Measurements from ENCODE around the gene AP1S1.

The AP1S1 gene

DNA sequence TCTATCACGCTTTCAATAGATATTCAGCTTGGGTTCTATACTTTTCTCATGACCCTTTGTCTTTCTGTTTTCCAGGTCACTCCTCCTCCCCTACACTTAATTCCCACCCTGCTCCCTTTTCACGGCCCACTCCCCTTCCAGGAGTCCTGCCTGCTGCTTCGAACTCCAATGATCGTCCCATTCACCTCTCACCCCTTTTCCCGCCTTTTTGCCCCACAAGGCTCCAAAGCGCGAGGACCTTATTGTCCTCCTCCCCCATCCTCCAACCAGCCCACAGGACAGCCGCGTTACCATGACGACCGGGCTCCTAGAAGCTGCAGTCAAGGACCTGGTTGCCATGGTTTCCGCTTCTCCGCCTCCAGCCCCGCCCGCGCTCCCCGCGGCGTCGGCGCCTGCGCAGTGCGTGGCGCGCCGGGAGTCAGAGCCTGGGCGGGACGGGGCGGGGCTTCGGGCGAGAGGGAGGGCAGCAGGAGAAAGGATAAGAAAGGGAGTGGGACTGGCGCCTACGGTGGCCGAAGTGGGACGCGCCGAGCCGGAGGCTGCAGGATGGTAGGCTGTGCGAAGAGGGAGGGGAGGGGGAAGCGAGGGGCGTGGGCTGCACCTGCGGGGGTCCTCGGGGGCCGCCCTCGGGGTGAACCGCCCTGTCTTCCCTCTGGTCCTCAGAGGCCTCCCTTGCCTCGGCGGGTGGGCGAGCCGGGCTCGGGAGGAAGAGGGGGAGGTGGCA is at the start of gene AP1S1:
Gene AP1S1, plus strand, starts transcription at position 508 of the 724 bp plus-strand sequence. Its CDS starts 39 bp downstream, at position 547.
- TF ChIP-seq GATA3 (IDR thresholded peaks at IDR 0.05; ENCODE audit: low read depth, low read length) (no peak), GATA2 (IDR thresholded peaks at IDR 0.05; ENCODE audit: low read depth, low read length) (no peak)

DNA sequence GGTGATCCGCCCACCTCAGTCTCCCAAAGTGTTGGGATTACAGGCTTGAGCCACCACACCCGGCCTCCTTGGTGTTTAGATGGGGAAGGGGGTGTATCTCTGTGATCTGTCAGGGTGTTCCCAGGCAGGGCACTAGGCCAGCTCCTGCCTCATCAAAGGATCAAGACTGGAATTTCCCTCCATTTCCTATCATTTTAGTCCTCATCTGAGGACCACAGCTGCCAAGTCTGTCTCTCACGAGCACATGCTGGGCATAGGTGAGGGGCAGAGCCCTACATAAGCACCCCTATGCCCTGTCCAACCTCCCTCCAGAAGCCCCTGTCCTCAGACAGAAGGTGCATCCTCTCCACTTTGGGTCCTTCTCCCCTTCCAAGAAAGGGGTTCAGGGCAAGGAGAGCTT is 49.5 kb upstream of the AP1S1 start:
- no peak for TF ChIP-seq GATA3 (IDR thresholded peaks at IDR 0.05; ENCODE audit: low read depth, low read length)
- TF ChIP-seq GATA2 (IDR thresholded peaks at IDR 0.05; ENCODE audit: low read depth, low read length): no peak

DNA sequence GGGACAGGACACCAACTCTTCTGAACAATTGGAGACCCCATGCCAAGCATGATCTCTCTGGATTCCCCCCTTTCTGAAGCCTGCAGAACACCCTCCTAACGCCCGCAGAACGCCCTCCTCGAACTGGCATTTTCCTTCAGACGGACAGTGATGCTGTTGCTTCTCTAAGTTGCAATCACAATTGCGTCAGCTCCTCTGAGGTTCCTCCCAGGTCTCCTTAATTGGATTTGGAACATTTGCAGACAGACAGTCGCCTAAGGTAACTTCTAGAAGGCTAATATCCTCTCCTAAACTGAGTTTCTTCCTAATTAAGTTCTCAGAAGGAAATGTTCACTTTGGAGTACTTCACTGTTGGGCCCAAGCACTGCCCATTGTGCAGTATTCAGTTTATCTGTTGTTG is 47.9 kb upstream of the AP1S1 start:
- TF ChIP-seq GATA2 (IDR thresholded peaks at IDR 0.05; ENCODE audit: low read depth, low read length): no peak
- no peak for TF ChIP-seq GATA3 (IDR thresholded peaks at IDR 0.05; ENCODE audit: low read depth, low read length)

DNA sequence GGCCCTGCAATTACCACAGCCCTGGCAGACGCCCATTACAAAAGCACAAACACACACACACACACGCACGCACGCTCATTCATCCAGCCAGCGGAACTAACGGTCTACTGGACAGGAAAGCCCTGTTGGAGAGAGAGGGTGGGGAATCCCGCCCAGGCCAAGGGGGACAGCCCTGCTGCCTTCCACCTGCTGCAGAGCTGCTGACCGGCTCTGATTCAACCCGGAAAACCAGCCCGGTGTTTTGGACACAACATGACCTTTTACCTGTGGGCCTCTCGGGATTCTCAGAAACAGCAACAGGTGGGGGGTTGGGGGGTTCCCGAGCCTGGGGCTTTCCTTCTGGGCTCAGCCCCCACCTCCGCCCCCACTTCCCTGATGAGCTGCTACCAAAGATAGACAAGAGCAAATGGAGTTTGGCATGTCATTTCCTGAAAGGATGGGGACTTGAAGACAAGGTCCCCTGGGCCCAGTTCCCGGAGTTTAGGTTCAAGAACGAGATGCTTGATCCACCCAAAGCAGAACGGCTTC is 45.9 kb upstream of the AP1S1 start:
- no peak for TF ChIP-seq GATA2 (IDR thresholded peaks at IDR 0.05; ENCODE audit: low read depth, low read length)

DNA sequence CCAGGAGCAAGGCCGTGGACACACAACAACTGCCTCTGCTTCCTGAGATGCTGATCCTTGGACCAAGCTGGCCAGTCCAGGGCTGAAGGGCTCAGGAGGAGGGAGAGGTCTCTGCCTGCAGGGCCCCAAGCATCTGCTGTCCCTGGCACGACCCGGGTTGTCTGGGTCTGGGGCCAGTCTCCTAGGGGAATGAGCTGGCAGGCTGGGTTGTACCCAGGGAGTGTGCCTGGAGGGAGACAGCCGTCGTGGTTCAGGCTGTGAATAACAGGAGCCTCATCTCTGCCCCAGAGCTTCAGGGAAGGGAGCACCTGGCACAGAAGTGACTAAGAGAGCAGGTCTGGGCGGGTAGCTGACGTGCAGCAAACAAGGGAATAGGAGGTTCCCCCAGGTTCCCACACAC is 45.3 kb upstream of the AP1S1 start:
- TF ChIP-seq GATA3 (IDR thresholded peaks at IDR 0.05; ENCODE audit: low read depth, low read length): no peak
- TF ChIP-seq GATA2 (IDR thresholded peaks at IDR 0.05; ENCODE audit: low read depth, low read length): no peak

DNA sequence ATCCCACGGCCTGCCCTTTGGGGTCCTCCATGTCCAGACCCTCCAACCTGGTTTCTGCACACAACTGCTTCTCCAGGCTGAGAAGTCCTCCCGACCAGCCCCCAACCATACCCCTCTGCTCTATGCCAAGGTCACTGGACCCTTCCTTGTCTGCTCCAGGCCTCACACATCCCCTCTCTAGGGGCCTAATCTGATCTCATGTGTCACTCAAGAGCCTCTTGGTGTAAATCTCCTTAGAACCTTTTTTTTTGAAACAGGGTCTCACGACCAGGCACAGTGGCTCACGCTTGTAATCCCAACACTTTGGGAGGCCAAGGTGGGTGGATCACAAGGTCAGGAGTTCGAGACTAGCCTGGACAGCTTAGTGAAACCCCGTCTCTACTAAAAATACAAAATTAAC is 44.9 kb upstream of the AP1S1 start:
- TF ChIP-seq GATA3 (IDR thresholded peaks at IDR 0.05; ENCODE audit: low read depth, low read length) (no peak), GATA2 (IDR thresholded peaks at IDR 0.05; ENCODE audit: low read depth, low read length) (no peak)

DNA sequence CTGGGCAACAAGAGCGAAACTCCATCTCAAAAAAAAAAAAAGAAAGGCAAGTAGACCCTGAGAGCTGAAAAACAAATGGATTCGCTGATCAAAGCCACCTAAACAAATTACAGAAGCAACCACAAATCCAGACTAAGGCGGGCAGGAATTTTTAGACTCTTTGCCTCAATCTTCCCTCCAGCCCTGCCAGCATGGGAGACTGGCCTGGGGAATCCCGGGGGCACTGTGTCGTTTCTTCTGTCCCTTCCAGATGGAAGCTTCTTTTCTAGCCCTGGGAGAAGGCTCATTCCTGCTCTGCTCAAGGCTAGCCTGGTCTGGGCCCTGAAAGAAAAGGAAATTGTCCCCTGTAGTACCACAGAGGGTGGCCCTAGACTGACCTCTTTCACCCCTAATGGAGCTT is 43.0 kb upstream of the AP1S1 start:
- TF ChIP-seq GATA2 (IDR thresholded peaks at IDR 0.05; ENCODE audit: low read depth, low read length) (no peak), GATA3 (IDR thresholded peaks at IDR 0.05; ENCODE audit: low read depth, low read length) (no peak)

DNA sequence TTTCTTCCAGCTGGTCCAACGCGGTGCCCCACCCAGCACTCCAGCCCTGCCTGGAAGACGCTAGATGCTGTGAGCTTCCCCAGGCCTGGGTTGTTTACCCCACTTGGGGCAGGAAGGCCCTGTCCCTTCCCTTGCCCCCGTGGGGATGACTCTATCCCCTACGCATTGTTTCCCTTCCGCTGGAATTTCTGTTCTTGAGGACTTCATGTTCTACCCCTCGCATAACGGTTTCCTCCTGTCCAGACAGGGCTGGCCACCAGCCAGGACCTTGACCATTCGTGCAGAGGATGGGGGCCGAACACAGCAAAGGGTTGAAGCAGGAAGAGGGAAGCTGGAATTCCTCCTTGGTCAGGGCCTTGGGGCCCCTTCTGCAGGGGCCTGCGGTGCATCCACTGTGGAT is 42.0 kb upstream of the AP1S1 start:
- TF ChIP-seq GATA3 (IDR thresholded peaks at IDR 0.05; ENCODE audit: low read depth, low read length): no peak
- no peak for TF ChIP-seq GATA2 (IDR thresholded peaks at IDR 0.05; ENCODE audit: low read depth, low read length)

DNA sequence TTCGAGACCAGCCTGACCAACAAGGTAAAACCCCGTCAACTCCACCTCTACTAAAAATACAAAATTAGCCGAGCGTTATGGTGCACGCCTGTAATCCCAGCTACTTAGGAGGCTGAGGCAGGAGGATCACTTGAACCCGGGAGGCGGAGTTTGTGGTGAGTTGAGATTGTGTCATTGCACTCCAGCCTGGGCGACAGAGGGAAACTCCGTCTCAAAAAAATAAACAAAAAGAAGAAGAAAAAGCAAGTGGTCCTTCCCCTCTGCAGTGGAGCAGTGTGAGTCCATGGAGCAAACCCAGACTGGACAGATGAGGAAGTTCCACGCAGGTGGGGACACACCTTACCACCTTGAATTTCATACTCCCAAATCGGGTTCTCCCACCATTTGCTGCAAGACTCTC is 40.4 kb upstream of the AP1S1 start:
- TF ChIP-seq GATA3 (IDR thresholded peaks at IDR 0.05; ENCODE audit: low read depth, low read length) (no peak), GATA2 (IDR thresholded peaks at IDR 0.05; ENCODE audit: low read depth, low read length) (no peak)

DNA sequence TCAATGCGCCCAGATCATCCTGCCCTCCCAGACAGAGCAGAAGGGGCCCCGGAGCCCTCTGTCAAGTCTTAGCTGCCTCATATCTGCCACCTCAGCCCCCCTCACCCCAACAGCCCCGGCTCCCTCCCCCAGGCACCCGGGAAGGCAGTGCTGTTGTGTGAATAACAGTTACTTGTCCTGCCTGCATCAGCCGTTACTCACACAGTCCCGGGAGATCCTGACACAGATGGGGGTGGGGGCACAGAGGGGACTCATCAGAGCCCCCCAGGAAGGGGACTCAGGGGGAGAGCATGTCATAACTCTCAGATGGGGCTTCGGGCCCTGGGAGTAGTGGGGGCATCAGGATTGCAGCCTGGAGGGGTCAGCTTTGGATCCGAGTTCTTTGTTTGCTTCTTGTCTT is 39.8 kb upstream of the AP1S1 start:
- TF ChIP-seq GATA2 (IDR thresholded peaks at IDR 0.05; ENCODE audit: low read depth, low read length): no peak
- TF ChIP-seq GATA3 (IDR thresholded peaks at IDR 0.05; ENCODE audit: low read depth, low read length): no peak

DNA sequence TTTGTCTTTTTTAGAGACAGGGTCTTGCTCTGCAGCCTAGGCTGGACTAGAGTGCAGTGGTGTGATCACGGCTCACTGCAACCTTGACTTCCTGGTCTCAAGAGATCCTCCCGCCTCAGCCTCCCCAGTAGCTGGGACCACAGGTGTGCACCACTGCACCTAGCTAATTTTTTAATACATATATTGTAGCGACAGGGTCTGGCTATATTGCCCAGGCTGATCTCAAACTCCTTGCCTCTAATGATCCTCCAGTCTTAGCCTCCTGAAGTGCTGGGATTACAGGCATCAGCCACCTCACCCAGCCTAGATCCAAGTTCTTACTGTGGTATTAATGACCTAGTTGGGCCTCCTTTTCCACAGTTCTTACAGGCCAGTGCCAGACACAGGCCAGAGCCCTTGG is 39.1 kb upstream of the AP1S1 start:
- TF ChIP-seq GATA3 (IDR thresholded peaks at IDR 0.05; ENCODE audit: low read depth, low read length) (no peak), GATA2 (IDR thresholded peaks at IDR 0.05; ENCODE audit: low read depth, low read length) (no peak)

DNA sequence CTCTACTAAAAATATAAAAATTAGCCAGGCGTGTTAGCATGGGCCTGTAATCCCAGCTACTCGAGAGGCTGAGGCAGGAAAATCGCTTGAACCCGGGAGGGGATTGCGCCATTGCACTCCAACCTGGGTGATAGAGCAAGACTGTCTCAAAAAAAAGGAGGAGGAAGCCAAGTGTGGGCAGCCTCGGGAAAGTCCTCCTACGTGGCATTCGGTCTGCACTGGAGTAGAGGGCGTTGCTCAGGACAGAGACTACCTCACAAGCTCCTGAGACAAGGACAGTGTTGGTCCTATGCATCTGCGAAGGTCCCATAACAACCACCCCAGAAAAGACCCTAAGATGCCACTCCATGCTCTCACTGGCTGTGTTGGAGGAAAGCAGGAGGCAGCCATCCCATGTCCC is 37.4 kb upstream of the AP1S1 start:
- TF ChIP-seq GATA2 (IDR thresholded peaks at IDR 0.05; ENCODE audit: low read depth, low read length) (no peak), GATA3 (IDR thresholded peaks at IDR 0.05; ENCODE audit: low read depth, low read length) (no peak)

DNA sequence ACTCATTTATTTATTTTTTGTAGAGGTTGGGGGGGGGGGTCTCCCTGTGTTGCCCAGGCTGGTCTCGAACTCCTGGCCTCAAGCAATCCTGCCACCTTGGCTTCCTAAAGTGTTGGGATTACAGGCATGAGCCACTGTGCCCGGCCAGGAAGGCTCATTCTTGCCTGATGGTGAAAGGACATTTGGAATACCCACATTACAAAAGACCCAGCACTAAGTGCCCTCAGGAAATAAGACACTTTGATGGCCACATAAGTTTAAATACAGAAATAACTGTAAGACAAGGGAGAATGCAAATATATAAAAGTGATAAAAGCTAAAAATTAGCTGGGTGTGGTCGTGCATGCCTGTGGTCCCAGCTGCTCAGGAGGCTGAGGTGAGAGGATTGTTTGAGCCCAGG is 35.4 kb upstream of the AP1S1 start:
- no peak for TF ChIP-seq GATA3 (IDR thresholded peaks at IDR 0.05; ENCODE audit: low read depth, low read length)
- TF ChIP-seq GATA2 (IDR thresholded peaks at IDR 0.05; ENCODE audit: low read depth, low read length): no peak

DNA sequence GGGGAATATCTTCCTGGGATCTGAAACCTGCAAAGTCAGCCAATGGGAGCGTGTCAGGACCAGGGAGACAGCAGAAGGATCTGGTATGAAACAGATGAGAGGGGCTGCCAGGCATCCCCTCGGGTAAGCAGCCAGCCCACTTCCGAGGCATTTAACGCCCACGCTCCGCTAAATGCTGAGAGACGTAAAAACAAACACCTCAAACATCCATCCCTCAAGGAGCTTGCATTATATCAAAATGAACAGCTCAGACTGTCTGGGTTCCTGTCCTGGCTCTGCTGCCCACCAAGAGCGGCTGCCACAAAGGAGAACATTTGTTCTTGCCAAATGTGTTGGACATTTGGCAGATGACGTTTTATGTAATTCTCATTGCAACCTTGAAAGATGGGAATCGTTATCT is 34.4 kb upstream of the AP1S1 start:
- no peak for TF ChIP-seq GATA3 (IDR thresholded peaks at IDR 0.05; ENCODE audit: low read depth, low read length)
- no peak for TF ChIP-seq GATA2 (IDR thresholded peaks at IDR 0.05; ENCODE audit: low read depth, low read length)

DNA sequence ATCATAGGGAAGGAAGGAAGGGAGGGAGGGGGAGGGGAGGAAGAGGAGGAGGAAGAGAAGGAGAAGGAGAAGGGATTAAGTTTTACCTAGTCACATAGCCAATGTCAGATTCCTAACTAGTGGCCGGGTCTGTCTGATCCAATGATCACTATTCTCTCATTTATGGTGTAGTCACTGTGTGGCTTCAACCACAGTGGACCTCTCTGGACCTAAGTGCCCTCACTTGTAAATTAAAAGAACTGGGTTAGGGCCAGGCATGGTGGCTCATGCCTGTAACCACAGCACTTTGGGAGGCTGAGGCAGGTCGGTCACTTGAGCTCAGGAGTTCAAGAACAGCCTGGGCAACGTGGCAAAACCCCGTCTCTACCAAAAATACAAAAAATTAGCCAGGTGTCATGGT is 34.0 kb upstream of the AP1S1 start:
- TF ChIP-seq GATA3 (IDR thresholded peaks at IDR 0.05; ENCODE audit: low read depth, low read length) (no peak), GATA2 (IDR thresholded peaks at IDR 0.05; ENCODE audit: low read depth, low read length) (no peak)
